Smooth muscle cell of the pulmonary artery (primary cell): Measurements from ENCODE around the gene SULT2A1. TPM values are rescaled to one million over a fixed set of nuclear protein-coding genes. Genes with fewer than 3 reads are reported as not detected.

Source experiments
- total RNA-seq: library from RNA; depleted of rRNA; stranded (reverse); fragments of >200 nt; gene quantifications from 2 replicates; pipeline ENCODE4 v1.2.3, GENCODE V29; 2014

SULT2A1 gene, protein sequence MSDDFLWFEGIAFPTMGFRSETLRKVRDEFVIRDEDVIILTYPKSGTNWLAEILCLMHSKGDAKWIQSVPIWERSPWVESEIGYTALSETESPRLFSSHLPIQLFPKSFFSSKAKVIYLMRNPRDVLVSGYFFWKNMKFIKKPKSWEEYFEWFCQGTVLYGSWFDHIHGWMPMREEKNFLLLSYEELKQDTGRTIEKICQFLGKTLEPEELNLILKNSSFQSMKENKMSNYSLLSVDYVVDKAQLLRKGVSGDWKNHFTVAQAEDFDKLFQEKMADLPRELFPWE
- total RNA-seq, result not detected in 2 replicates

DNA sequence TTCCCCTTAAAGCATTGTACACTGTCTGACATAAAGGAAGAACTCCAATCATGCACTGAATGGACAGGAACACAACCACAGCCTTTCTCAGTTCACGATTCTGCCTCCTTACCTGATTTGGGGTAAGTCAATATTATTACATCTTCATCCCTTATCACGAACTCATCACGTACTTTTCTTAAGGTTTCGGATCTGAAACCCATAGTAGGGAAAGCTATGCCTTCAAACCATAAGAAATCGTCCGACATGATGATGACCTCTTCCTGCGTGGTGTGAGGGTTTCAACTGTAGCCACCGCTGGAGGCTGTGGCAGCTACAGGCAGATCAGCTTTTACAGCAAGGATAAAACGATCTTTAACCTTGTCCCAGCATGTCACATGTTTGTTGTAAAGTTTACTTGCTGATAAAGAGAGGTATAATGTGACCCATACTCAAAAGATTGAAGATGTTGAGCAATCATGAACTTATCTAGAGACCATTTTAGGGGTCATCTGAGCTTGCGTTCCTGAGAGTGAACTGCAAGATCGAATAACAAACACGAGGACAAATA lies at the start of gene SULT2A1:
SULT2A1 (minus strand) TSS at position 306 of the 550 bp plus-strand sequence; CDS start at position 248, 58 bp downstream.

DNA sequence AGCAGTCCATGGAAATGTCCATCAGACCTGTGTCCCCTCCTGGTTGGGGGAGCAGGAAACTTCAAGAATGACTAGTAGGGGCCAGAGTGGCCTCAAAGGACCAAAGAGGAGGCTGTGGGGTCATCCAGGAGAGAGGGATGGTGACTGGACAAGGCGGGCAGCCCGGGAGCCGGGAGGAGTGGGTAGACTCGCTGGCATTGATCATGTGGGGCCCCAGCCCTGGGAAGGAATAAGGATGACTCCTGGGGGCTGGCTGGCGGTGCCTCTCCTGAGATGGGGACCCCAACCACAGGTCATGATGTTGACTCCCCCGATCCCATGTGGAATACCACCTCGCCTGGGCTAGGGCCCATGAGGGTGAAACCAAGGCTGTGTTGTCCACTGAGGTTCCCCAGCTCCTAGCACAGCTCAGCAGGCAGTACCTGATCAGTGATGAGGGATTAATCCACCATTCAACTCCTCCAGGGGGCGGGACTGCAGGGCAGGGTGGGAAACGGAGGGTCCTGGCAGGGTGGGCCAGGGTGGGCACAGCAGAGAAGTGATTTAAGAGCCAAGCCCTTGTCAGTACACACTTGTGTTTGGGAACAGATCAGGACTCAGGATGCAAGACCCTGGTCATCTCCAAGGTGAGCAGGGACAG lies 27.3 kb downstream of the SULT2A1 start, which contains the start of gene TPRX2:
TPRX2 (plus strand) TSS at position 590 of the 640 bp plus-strand sequence; CDS start at position 602, 12 bp downstream.

DNA sequence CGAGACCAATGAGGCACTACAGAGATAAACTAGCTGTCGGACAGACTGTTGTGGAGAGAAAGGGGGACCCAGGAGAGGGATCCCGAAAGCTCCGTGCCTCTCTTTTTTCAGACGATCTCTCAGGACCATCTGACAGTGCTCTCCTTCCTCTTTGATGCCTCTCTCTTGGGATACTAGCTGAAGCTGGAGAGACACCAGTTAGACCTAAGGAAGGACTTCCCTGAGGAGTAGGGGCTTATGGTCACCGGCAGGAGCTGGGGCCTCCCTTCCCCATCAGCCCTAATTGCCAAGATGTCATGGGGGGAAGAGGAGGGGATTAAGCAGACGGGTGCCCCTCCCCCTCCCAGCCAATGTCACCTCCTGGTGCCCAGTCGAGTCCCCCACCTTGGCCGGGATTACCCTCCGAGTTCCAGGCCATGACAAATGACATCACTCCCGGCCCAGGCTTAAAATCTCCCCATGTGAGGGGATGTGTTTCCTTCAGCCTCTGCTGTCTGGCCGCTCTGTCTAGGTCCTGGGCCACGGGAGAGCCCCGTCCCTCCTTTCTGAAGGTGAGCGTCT lies 64.6 kb downstream of the SULT2A1 start, which contains the start of gene CRX:
CRX (plus strand) TSS at position 478 of the 561 bp plus-strand sequence. CDS start 12,507 bp downstream, outside the sequence.

Other genes with a start within 250 kb of the SULT2A1 start
- gene EHD2, start 172.9 kb downstream of the SULT2A1 start, total RNA-seq, result 370 and 456 TPM in 2 replicates
- 56.9 and 66.8 TPM in 2 replicates for gene NOP53, start 140.8 kb downstream of the SULT2A1 start, total RNA-seq
- gene SELENOW, start 107.6 kb downstream of the SULT2A1 start, total RNA-seq, result 129 and 188 TPM in 2 replicates
- not detected in 2 replicates for gene TPRX1, start 81.8 kb downstream of the SULT2A1 start, total RNA-seq
- not detected in 2 replicates for gene CRX, start 64.4 kb downstream of the SULT2A1 start, total RNA-seq
- gene TPRX2, start 27.1 kb downstream of the SULT2A1 start, total RNA-seq, result not detected in 2 replicates
- not detected in 2 replicates for gene BSPH1, start 105.9 kb upstream of the SULT2A1 start, total RNA-seq
- gene ELSPBP1, start 108.3 kb upstream of the SULT2A1 start, total RNA-seq, result not detected in 2 replicates
- not detected in 2 replicates for gene CABP5, start 157.8 kb upstream of the SULT2A1 start, total RNA-seq
- gene PLA2G4C, start 224.5 kb upstream of the SULT2A1 start, total RNA-seq, result 23.6 and 26.0 TPM in 2 replicates